Vagina (tissue), 2 donors: ENCODE data around the gene SERTAD4.

ENCODE experiments used
- CTCF ChIP-seq, 3 experiments: fragments of 450-650 bp in 2 of 3; fragments of 200-600 bp in 1 of 3; sonication (generic) in 1 of 3; IDR thresholded peaks; one replicate each; pipeline ENCODE4 v1.5.1; 2017 to 2019; ENCODE audit warnings: antibody characterized with exemption in 3 of 3, mild to moderate bottlenecking in 2 of 3, moderate library complexity in 2 of 3
- POLR2A ChIP-seq, 2 donors: fragments of 450-650 bp; IDR thresholded peaks; one replicate each; pipeline ENCODE4 v1.6.1; 2017; ENCODE audit warnings: antibody characterized with exemption in 2 of 2, mild to moderate bottlenecking in 2 of 2, moderate library complexity in 2 of 2

DNA sequence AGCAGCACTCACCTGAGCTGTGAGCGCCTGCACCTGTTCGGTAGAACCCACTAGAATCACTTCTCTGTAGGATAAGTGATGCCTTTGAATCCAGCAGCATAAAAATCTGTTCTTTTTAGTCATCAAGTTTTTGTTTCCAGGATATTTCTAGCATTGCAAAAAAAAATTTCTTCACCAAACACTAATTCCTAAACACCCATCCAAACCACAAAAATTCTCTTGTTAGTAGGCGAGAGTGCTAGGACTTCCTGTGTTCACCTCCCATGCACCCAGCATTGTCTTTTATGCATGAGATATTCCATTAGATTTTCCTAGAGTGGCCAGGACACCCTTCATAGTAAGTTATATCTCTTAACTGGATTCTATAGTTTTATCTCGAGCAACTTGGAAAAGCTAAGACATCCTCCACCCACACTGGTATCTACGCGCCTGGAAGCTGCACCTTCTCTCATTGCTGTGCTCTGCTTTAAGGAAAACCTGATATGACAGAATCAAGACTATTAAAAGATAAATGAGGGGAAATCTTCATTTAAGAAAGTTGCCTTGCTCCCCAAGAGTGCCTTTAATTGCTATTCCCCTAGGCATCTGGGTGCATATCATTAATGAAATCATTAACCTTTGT lies 12.3 kb downstream of the SERTAD4 start:
- TF ChIP-seq CTCF (IDR thresholded peaks at IDR 0.05) (no peak), POLR2A (IDR thresholded peaks at IDR 0.05) (no peak)
